Thymus (tissue), 11 donors: Measurements from ENCODE around the gene DTNB. TPM values are rescaled to one million over a fixed set of nuclear protein-coding genes. Genes with fewer than 3 reads are reported as not detected.

Experiments
- DNase-seq, 9 donors: peaks; one replicate each; pipeline ENCODE4 v3.0.0-alpha.2; 2013; ENCODE audit warnings: low spot score in 9 of 9, low read depth in 6 of 9, missing footprints in 1 of 9
- H3K27ac ChIP-seq, 2 donors: one replicate each; pipeline ENCODE4 v1.5.1; 2013; ENCODE audit warnings: control low read depth in 1 of 2, low read depth in 1 of 2, low read length in 1 of 2, mild to moderate bottlenecking in 1 of 2, moderate library complexity in 1 of 2
- H3K27me3 ChIP-seq, 2 donors: one replicate each; pipeline ENCODE4 v1.5.1; 2013; ENCODE audit warnings: low read length in 1 of 2; ENCODE audit not compliant: control insufficient read depth in 2 of 2, insufficient read depth in 1 of 2
- H3K36me3 ChIP-seq, 2 donors: one replicate each; pipeline ENCODE4 v1.5.1; 2013; ENCODE audit warnings: low read length in 1 of 2, mild to moderate bottlenecking in 1 of 2, moderate library complexity in 1 of 2; ENCODE audit not compliant: control insufficient read depth in 2 of 2, insufficient read depth in 2 of 2
- H3K4me1 ChIP-seq, 2 donors: one replicate each; pipeline ENCODE4 v1.5.1; 2013; ENCODE audit warnings: low read length in 2 of 2; ENCODE audit not compliant: control insufficient read depth in 2 of 2, insufficient read depth in 2 of 2
- H3K4me3 ChIP-seq, 2 donors: one replicate each; pipeline ENCODE4 v1.5.1; 2013; ENCODE audit warnings: low read length in 2 of 2, control low read depth in 1 of 2, mild to moderate bottlenecking in 1 of 2
- H3K9me3 ChIP-seq, 2 donors: one replicate each; pipeline ENCODE4 v1.5.1; 2013; ENCODE audit warnings: low read length in 1 of 2, mild to moderate bottlenecking in 1 of 2; ENCODE audit not compliant: control insufficient read depth in 2 of 2, insufficient read depth in 1 of 2
- WGBS: extraction: QIAGEN DNeasy Blood & Tissue Kit; methylation state at CpG from one replicate; pipeline ENCODE4 v1.1.7; 2013; 5-methylcytosine and 5-hydroxymethylcytosine counted together
- polyA plus RNA-seq: library from polyadenylated mRNA; stranded (reverse); fragments of 200-250 nt; gene quantifications from one replicate; pipeline ENCODE4 v1.2.3, GENCODE V29; 2013
- total RNA-seq: library from RNA; stranded (reverse); fragments of 120-200 nt; gene quantifications from one replicate; pipeline ENCODE4 v1.2.4, GENCODE V29; 2013
- donor health status: healthy.

Gene DTNB
- total and polyA plus RNA-seq, 2 donors: 7.6 to 20.1 TPM

- Histone ChIP-seq H3K4me1 (peaks cover 3 to 4% of the 10 kb centered on the region in 2 donors), H3K27me3 (no peaks in the 10 kb centered on the region), H3K9me3 (no peaks in the 10 kb centered on the region), H3K27ac (no peak overlapping the region), H3K36me3 (no peaks in the 10 kb centered on the region), H3K4me3 (no peak overlapping the region)
- DNase-seq: no peak
- WGBS: 63% methylated on average over 4 of the region's 4 CpGs
Observed at GRCh38 chr2:25437881-25438662, 235.3 kb downstream of the DTNB start.

- 95% methylated on average over 1 of the region's 1 CpG for WGBS
- H3K9me3 ChIP-seq: no peaks in the 10 kb centered on the region
Observed at GRCh38 chr2:25435421-25435820, 238.0 kb downstream of the DTNB start.

GRCh38 chr2:25431604-25432003 lies 241.8 kb downstream of the DTNB start:
- WGBS: 34% methylated on average over 4 of the region's 4 CpGs
- H3K4me3 ChIP-seq: no peak overlapping the region
- H3K36me3 ChIP-seq: no peaks in the 10 kb centered on the region
- H3K9me3 ChIP-seq: no peaks in the 10 kb centered on the region
- peaks cover 0 to 13% of the 10 kb centered on the region in 2 donors for H3K4me1 ChIP-seq
- H3K27ac ChIP-seq: peak overlapping the region; percentile 55 to 72
- DNase-seq: peak; percentile 29 to 86 (median 58)
- H3K27me3 ChIP-seq: no peaks in the 10 kb centered on the region

More at GRCh38 chr2:25435421-25435820, 238.0 kb downstream of the DTNB start:
- Histone ChIP-seq H3K27me3 (no peaks in the 10 kb centered on the region), H3K4me3 (no peak overlapping the region), H3K27ac (no peak overlapping the region), H3K4me1 (peaks cover 3 to 17% of the 10 kb centered on the region in 2 donors), H3K36me3 (no peaks in the 10 kb centered on the region)
- no peak for DNase-seq

- H3K36me3 ChIP-seq: no peaks in the 10 kb centered on the region
- no peak overlapping the region for H3K27ac ChIP-seq
- no peaks in the 10 kb centered on the region for H3K9me3 ChIP-seq
- no peak overlapping the region for H3K4me3 ChIP-seq
- H3K27me3 ChIP-seq: no peaks in the 10 kb centered on the region
- peaks cover 0 to 13% of the 10 kb centered on the region in 2 donors for H3K4me1 ChIP-seq
- 97% methylated on average over 7 of the region's 7 CpGs for WGBS
- no peak for DNase-seq
Observed at GRCh38 chr2:25430556-25430955, 242.8 kb downstream of the DTNB start.

GRCh38 chr2:25426326-25426725 lies 247.1 kb downstream of the DTNB start:
- Histone ChIP-seq H3K4me3 (no peak overlapping the region), H3K4me1 (peaks cover 0 to under 1% of the 10 kb centered on the region in 2 donors), H3K9me3 (no peaks in the 10 kb centered on the region), H3K27ac (no peak overlapping the region), H3K36me3 (no peaks in the 10 kb centered on the region), H3K27me3 (no peaks in the 10 kb centered on the region)
- WGBS: 98% methylated on average over 3 of the region's 3 CpGs
- DNase-seq: no peak

GRCh38 chr2:25424426-25425028 lies 248.8 kb downstream of the DTNB start:
- no peaks in the 10 kb centered on the region for H3K27me3 ChIP-seq
- H3K36me3 ChIP-seq: no peaks in the 10 kb centered on the region
- 99% methylated on average over 6 of the region's 6 CpGs for WGBS
- no peak overlapping the region for H3K27ac ChIP-seq
- H3K9me3 ChIP-seq: no peaks in the 10 kb centered on the region
- H3K4me1 ChIP-seq: peaks cover 0 to under 1% of the 10 kb centered on the region in 2 donors
- H3K4me3 ChIP-seq: no peak overlapping the region
- no peak for DNase-seq

GRCh38 chr2:25421820-25422411 lies 251.5 kb downstream of the DTNB start:
- no peak overlapping the region for H3K27ac ChIP-seq
- H3K4me3 ChIP-seq: no peak overlapping the region
- WGBS: 95% methylated on average over 3 of the region's 3 CpGs
- H3K9me3 ChIP-seq: peaks cover 0 to 8% of the 10 kb centered on the region in 2 donors
- H3K36me3 ChIP-seq: no peaks in the 10 kb centered on the region
- DNase-seq: no peak
- no peaks in the 10 kb centered on the region for H3K27me3 ChIP-seq
- peaks cover 0 to 3% of the 10 kb centered on the region in 2 donors for H3K4me1 ChIP-seq

GRCh38 chr2:25421289-25421688 lies 252.1 kb downstream of the DTNB start:
- no peak overlapping the region for H3K4me3 ChIP-seq
- H3K9me3 ChIP-seq: peaks cover 0 to 8% of the 10 kb centered on the region in 2 donors
- peaks cover 0 to 3% of the 10 kb centered on the region in 2 donors for H3K4me1 ChIP-seq
- H3K27ac ChIP-seq: no peak overlapping the region
- no peaks in the 10 kb centered on the region for H3K36me3 ChIP-seq
- WGBS: 90% methylated on average over 6 of the region's 6 CpGs
- no peak for DNase-seq
- H3K27me3 ChIP-seq: no peaks in the 10 kb centered on the region

- H3K36me3 ChIP-seq: no peaks in the 10 kb centered on the region
- no peak for DNase-seq
- no peak overlapping the region for H3K27ac ChIP-seq
- WGBS: 95% methylated on average over 2 of the region's 2 CpGs
- no peaks in the 10 kb centered on the region for H3K27me3 ChIP-seq
- peaks cover 0 to 3% of the 10 kb centered on the region in 2 donors for H3K4me1 ChIP-seq
- H3K4me3 ChIP-seq: no peak overlapping the region
- peaks cover 0 to 8% of the 10 kb centered on the region in 2 donors for H3K9me3 ChIP-seq
Observed at GRCh38 chr2:25420820-25421237, 252.5 kb downstream of the DTNB start.
